Esophagus muscularis mucosa (tissue), 3 donors: ENCODE results near the gene LYVE1.

ENCODE experiments used
- CTCF ChIP-seq, 3 experiments: fragments of 200-600 bp in 2 of 3; fragments of 450-650 bp in 1 of 3; sonication (generic) in 2 of 3; IDR thresholded peaks; one replicate each; pipeline ENCODE4 v1.5.1; 2017 to 2019; ENCODE audit warnings: antibody characterized with exemption in 3 of 3, mild to moderate bottlenecking in 2 of 3, moderate library complexity in 1 of 3
- POLR2A ChIP-seq: fragments of 450-650 bp; IDR thresholded peaks from one replicate; pipeline ENCODE4 v1.6.1; 2017; ENCODE audit warnings: antibody characterized with exemption, moderate library complexity, mild to moderate bottlenecking, low read depth
- POLR2AphosphoS5 ChIP-seq, 2 donors: sonication (generic); formaldehyde crosslinking; IDR thresholded peaks; one replicate each; pipeline ENCODE4 v1.6.1; 2017; ENCODE audit warnings: antibody characterized with exemption in 2 of 2

GRCh38 chr11:10538924-10539323, 29.5 kb downstream of the LYVE1 start:
- TF ChIP-seq CTCF (IDR thresholded peaks at IDR 0.05) (no peak), POLR2A (no peak), POLR2AphosphoS5 (IDR thresholded peaks at IDR 0.05) (no peak)
